Uterus (tissue), 4 donors: Measurements from ENCODE around the gene CNTN1. TPM values are rescaled to one million over a fixed set of nuclear protein-coding genes. Genes with fewer than 3 reads are reported as not detected.
A peak's percentile ranks its signal among the peaks of the same experiment; 100 is the strongest.

Experiments
- DNase-seq, 2 donors: peaks; one replicate each; pipeline ENCODE4 v3.0.0-alpha.2; 2019 to 2020
- H3K27ac ChIP-seq, 2 donors: fragments of 200-600 bp; sonication (generic); 1 replicate in 1 of 2; 2 replicates in 1 of 2; pipeline ENCODE4 v1.5.1; 2016 to 2018
- H3K27me3 ChIP-seq, 2 donors: fragments of 200-600 bp; sonication (generic); one replicate each; pipeline ENCODE4 v1.5.1; 2018 to 2019; ENCODE audit warnings: control low read depth in 1 of 2
- H3K36me3 ChIP-seq, 2 donors: fragments of 200-600 bp; sonication (generic); one replicate each; pipeline ENCODE4 v1.5.1; 2019; ENCODE audit warnings: control low read depth in 1 of 2
- H3K4me1 ChIP-seq, 2 donors: fragments of 200-600 bp; sonication (generic); one replicate each; pipeline ENCODE4 v1.5.1; 2018 to 2019; ENCODE audit warnings: control low read depth in 1 of 2
- H3K4me3 ChIP-seq, 2 donors: fragments of 200-600 bp; sonication (generic); 1 replicate in 1 of 2; 2 replicates in 1 of 2; pipeline ENCODE4 v1.5.1; 2018 to 2019; ENCODE audit warnings: mild to moderate bottlenecking in 1 of 2
- H3K9me3 ChIP-seq, 2 donors: fragments of 200-600 bp; sonication (generic); one replicate each; pipeline ENCODE4 v1.5.1; 2019; ENCODE audit warnings: control low read depth in 1 of 2
- CTCF ChIP-seq, 4 experiments: fragments of 200-600 bp in 2 of 4; fragments of 450-650 bp in 2 of 4; sonication (generic) in 2 of 4; IDR thresholded peaks; one replicate each; pipeline ENCODE4 v1.5.1; 2016 to 2019; ENCODE audit warnings: antibody characterized with exemption in 4 of 4, mild to moderate bottlenecking in 2 of 4, moderate library complexity in 1 of 4
- POLR2A ChIP-seq, 2 donors: fragments of 450-650 bp; IDR thresholded peaks; one replicate each; pipeline ENCODE4 v1.6.1; 2016; ENCODE audit warnings: antibody characterized with exemption in 2 of 2, mild to moderate bottlenecking in 1 of 2, moderate library complexity in 1 of 2
- intact Hi-C: fragments of 100-400 bp; cut with DNase I; formaldehyde crosslinking; loops from one replicate; pipeline ENCODE4 v1.15.1; 2023; ENCODE audit warnings: low total_unique reads
- total RNA-seq, 4 donors: library from RNA; depleted of rRNA in 3 of 4; stranded (reverse); fragments of >200 nt in 3 of 4; gene quantifications; one replicate each; pipeline versions ENCODE4 v1.1.0 to v1.2.4, GENCODE V29; 2014 to 2023
- donor health status: DM: yes; HTN: yes; CAD: no.

CNTN1 gene
- total RNA-seq = 100 to 1,000 TPM in 1 of 4 donors, 10 to 100 TPM in 1, 1 to 10 TPM in 2; 1.5 to 124 (median 11.0) TPM

GRCh38 chr12:40691913-40692764, at the start of gene CNTN1:
Gene CNTN1, plus strand, starts transcription at chr12:40692439.
- peak; percentile 54 to 70 for DNase-seq
- peak within 1 kb of the TSS; percentile 45 to 59 for H3K4me3 ChIP-seq
- H3K4me1 ChIP-seq = peaks cover 0 to 14% of the 10 kb centered on the region in 2 donors
- H3K9me3 ChIP-seq = no peaks in the 10 kb centered on the region
- H3K27me3 ChIP-seq = peaks cover 0 to 16% of the 10 kb centered on the region in 2 donors
- H3K36me3 ChIP-seq = no peaks in the 10 kb centered on the region
- H3K27ac ChIP-seq = no peak within 1 kb of the TSS
- intact Hi-C loops = no loop called here
- TF ChIP-seq CTCF (IDR thresholded peaks at IDR 0.05) = no peak
- no peak for TF ChIP-seq POLR2A (IDR thresholded peaks at IDR 0.05)

GRCh38 chr12:40643506-40643905, 48.7 kb upstream of the CNTN1 start:
- no peak for DNase-seq
- peaks cover 0 to 2% of the 10 kb centered on the region in 2 donors for H3K27me3 ChIP-seq
- no peak for TF ChIP-seq CTCF (IDR thresholded peaks at IDR 0.05)
- no peak for TF ChIP-seq POLR2A (IDR thresholded peaks at IDR 0.05)
- no peaks in the 10 kb centered on the region for H3K4me1 ChIP-seq
- intact Hi-C loops = no loop called here
- H3K36me3 ChIP-seq = no peaks in the 10 kb centered on the region
- H3K9me3 ChIP-seq = no peaks in the 10 kb centered on the region
- H3K27ac ChIP-seq = no peak overlapping the region
- H3K4me3 ChIP-seq = no peak overlapping the region

- Histone ChIP-seq H3K4me1 (no peaks in the 10 kb centered on the region), H3K27ac (no peak overlapping the region), H3K4me3 (no peak overlapping the region), H3K36me3 (no peaks in the 10 kb centered on the region), H3K27me3 (peaks cover 0 to 2% of the 10 kb centered on the region in 2 donors), H3K9me3 (no peaks in the 10 kb centered on the region)
- intact Hi-C loops = no loop called here
- no peak for DNase-seq
- TF ChIP-seq POLR2A (IDR thresholded peaks at IDR 0.05) (no peak), CTCF (IDR thresholded peaks at IDR 0.05) (no peak)
These were observed 48.3 kb upstream of the CNTN1 start for GRCh38 chr12:40643976-40644375.

- Histone ChIP-seq H3K4me3 (no peak overlapping the region), H3K36me3 (no peaks in the 10 kb centered on the region), H3K27ac (no peak overlapping the region), H3K9me3 (no peaks in the 10 kb centered on the region), H3K4me1 (no peaks in the 10 kb centered on the region), H3K27me3 (peaks cover 0 to 2% of the 10 kb centered on the region in 2 donors)
- DNase-seq = no peak
- TF ChIP-seq CTCF (IDR thresholded peaks at IDR 0.05) (no peak), POLR2A (IDR thresholded peaks at IDR 0.05) (no peak)
- intact Hi-C loops = no loop called here
These were observed 47.5 kb upstream of the CNTN1 start for GRCh38 chr12:40644708-40645107.

- DNase-seq = no peak
- no peaks in the 10 kb centered on the region for H3K4me1 ChIP-seq
- no peak overlapping the region for H3K4me3 ChIP-seq
- H3K36me3 ChIP-seq = no peaks in the 10 kb centered on the region
- TF ChIP-seq CTCF (IDR thresholded peaks at IDR 0.05) (no peak), POLR2A (IDR thresholded peaks at IDR 0.05) (no peak)
- no peak overlapping the region for H3K27ac ChIP-seq
- peaks cover 0 to 2% of the 10 kb centered on the region in 2 donors for H3K27me3 ChIP-seq
- no peaks in the 10 kb centered on the region for H3K9me3 ChIP-seq
- intact Hi-C loops = no loop called here
These were observed 46.9 kb upstream of the CNTN1 start for GRCh38 chr12:40645361-40645760.
